GM12801 (cell line): ENCODE measurements around the gene PTBP1.

Source experiments
- TF ChIP-seq, protein P1 (sequence below): IDR thresholded peaks from one replicate; pipeline ENCODE4 v1.5.1; 2011; ENCODE audit warnings: control low read depth; ENCODE audit not compliant: insufficient read length; ENCODE audit errors: extremely low read depth

The PTBP1 gene

DNA sequence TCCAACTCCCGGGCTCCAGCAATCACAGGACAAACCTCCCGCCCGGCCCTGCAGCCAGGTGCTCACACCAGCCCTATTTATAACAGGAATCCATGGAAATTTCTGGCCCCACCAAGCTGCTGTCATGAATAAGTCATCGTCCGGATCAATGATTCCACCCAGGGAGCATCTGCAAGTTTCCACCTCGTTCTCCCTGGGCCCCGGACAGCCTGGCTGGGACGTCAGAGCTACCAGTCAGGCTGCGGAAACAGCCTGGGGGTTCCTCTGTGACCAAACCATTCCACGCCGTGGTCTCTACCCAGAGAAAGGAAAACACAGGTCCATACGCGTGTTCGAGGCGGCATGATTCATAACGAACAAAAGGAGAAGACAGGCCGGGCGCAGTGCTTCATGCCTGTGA lies 20.7 kb upstream of the PTBP1 start:
- TF ChIP-seq, protein P1, sequence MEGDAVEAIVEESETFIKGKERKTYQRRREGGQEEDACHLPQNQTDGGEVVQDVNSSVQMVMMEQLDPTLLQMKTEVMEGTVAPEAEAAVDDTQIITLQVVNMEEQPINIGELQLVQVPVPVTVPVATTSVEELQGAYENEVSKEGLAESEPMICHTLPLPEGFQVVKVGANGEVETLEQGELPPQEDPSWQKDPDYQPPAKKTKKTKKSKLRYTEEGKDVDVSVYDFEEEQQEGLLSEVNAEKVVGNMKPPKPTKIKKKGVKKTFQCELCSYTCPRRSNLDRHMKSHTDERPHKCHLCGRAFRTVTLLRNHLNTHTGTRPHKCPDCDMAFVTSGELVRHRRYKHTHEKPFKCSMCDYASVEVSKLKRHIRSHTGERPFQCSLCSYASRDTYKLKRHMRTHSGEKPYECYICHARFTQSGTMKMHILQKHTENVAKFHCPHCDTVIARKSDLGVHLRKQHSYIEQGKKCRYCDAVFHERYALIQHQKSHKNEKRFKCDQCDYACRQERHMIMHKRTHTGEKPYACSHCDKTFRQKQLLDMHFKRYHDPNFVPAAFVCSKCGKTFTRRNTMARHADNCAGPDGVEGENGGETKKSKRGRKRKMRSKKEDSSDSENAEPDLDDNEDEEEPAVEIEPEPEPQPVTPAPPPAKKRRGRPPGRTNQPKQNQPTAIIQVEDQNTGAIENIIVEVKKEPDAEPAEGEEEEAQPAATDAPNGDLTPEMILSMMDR = no peak

DNA sequence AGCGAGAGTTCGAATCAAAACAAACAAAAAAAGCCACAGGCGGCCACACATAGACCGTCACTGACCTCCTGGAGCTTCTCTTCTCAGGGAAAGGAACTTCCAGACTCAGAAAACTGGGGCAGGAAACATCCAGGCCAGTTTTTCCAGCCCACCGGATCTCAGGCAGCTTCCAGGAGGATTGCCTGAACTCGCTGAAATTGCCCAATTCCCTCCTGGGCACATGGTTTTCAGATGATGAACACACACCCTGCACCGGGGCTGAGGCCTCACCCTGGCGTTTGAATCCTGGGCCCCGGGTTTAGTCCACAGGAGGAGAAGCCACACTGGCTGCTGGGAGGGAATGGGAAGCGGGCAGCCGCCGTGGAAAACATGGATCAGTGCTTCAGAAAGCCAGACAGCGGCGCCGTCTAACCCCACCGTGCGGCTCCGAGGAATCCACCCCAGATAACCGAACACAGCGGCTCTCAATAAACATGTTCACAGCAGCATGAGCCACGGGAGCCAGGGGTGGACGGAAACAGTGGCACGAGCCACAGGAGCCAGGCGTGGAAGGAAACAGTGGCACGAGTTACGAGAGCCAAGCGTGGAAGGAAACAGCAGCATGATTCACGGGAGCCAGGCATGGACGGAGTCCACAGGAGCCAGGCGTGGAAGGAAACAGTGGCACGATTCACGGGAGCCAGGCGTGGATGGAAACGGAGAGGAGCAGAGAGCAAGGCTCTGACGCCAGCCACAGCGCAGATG lies 18.2 kb upstream of the PTBP1 start:
- TF ChIP-seq, protein P1 = no peak

DNA sequence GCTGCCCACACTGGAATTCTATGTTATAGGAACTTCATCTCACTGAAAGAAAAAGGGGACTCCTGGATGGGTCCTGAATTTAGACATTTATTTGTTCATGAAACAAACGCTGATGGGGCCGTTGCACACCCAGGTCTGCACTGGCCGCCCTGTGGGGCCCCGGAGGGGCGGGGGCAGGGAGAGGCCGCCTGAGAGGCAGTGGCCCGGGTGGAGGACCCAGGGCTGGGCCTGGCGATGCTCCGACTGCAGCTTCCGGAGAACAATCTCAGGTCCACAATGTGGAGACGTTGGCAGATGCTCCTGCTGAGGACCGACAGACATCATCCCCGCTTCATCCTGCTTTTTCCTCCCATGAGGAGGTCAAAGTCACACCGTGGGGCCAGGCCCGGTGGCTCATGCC lies 16.3 kb upstream of the PTBP1 start:
- TF ChIP-seq, protein P1 = no peak

DNA sequence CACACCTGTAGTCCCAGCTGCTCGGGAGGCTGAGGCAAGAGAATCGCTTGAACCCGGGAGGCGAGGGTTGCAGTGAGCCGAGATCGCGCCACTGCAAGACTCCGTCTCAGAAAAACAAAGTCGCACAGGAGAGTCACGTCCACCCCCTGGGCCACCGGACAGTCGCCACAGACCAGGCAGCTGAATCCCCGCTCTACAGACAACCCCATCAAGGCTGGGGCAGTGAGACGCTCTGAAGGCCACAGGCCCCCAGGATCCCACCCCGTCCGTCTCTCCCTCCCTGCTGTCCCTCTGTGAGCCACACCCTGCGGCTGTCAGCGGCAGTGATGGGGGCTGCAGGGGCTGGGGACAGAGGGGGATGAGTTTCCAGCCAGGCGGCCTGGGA lies 15.5 kb upstream of the PTBP1 start:
- TF ChIP-seq, protein P1 = no peak

DNA sequence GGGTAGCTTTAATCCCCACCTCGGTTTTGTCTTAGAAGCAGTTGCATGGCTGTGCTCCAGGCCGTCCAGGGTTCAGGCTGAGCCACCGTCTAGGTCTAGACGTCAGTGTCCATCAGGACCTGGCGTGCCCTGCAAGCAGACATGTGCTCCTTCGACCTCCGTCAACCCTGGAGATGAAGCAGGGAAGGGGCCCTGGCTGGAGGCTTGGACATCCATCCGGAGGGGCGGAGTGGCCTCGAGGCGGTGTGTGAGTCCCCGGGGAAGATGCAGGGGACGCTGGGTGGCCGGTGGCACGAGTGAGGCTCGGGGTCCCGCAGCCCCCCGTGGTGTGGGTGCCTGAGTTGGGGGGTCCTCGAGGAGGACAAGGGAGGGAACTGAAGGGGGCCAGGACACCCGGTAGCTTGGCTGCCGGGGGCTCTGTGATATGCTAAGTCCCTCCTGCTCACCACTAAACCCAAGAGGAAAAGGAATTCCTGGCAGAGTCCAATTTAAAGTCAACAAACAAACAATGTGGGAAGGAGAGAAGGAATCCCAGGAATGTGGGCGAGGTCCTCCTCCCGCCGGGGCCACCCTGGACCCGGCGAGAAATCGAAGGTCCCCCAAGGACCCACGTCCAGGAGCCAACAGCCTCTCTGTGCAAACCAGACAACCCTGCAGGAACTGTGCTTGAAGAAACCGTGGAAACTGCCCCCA lies 14.9 kb upstream of the PTBP1 start:
- TF ChIP-seq, protein P1 = no peak

DNA sequence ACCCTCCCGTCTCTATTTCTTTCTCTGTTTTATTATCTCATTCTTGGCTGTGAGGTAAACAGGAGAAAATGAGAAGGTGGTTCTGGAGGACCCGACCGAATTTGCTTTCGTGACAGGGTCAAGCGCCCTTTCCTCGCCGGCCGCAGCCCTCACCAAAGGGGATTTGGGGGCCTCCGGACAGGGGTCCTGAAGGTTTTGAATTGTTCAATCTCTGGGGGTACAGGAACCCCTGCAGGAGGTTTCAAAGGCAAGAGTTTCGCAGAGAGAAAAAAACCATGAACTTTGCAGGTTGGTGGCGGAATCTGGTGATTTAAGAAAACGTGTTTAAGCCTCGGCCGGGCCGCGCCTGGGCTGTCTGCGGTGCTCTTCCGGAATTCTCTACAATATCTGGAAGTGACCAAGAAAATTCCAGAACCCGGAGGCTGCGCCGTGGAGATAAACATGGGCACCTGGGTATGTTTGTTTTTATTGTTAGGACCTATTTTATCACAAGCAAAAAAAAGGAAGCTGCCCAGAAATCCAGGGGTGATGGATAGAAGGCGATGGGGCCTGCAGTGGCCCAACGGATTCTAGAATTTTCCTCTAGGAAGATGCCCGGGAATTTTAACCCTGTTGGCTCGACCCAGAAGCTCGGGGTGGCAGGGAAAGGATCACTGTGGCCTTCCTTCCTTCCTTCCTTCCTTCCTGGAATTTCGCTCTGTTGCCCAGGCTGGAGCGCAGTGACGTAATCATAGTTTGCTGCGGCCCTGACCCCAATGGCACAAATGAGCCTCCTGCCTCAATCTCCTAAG lies 14.2 kb upstream of the PTBP1 start:
- TF ChIP-seq, protein P1 = no peak

DNA sequence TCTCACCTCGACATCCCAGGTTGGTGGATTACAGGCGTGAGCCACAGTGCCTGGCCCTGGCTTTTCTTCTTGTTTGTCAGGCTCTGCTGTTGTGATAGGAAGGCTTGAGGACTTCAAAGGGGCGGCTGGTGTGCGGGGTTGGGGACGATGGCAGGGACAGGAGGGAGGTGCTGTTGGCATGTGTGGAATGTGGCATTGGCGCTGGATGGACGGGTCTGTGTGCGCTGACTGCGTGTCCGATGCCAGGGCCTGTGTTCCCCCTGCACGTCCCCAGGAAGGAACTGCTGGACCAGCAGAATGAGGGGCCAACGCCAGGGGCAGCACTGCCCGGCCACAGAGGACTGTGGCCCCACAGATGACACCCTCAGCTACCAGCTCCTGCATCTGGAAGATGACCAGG lies 12.7 kb upstream of the PTBP1 start:
- TF ChIP-seq, protein P1 = no peak
